K562 (cell line): ENCODE results near the gene THADA.

Source experiments
- ELF1 ChIP-seq: fragments of 200-800 bp; sonication (Bioruptor generic); IDR thresholded peaks from 2 replicates; pipeline ENCODE4 v1.6.1; 2016; ENCODE audit warnings: missing genetic modification characterization, missing compliant biosample characterization
- EP300 ChIP-seq: IDR thresholded peaks from 2 replicates; pipeline ENCODE4 v1.6.1; 2012; ENCODE audit warnings: low read length, improper control_type of control experiment
- JUNB ChIP-seq: fragments of 450-650 bp; formaldehyde crosslinking; conservative IDR thresholded peaks from 2 replicates; pipeline ENCODE4 v1.4.0; 2020; ENCODE audit warnings: mild to moderate bottlenecking
- MXI1 ChIP-seq: IDR thresholded peaks from 2 replicates; pipeline ENCODE4 v1.6.1; 2011; ENCODE audit warnings: low read depth, mild to moderate bottlenecking, improper control_type of control experiment, low read length
- NELFE ChIP-seq: IDR thresholded peaks from 2 replicates; pipeline ENCODE4 v1.6.1; 2011; ENCODE audit warnings: mild to moderate bottlenecking; ENCODE audit not compliant: insufficient read depth, insufficient read length
- PRDM10 ChIP-seq: fragments of 450-650 bp; IDR thresholded peaks from 2 replicates; pipeline ENCODE4 v1.6.1; 2018; ENCODE audit not compliant: partially characterized antibody
- RCOR1 ChIP-seq, 2 experiments: IDR thresholded peaks; 2 replicates each; pipeline ENCODE4 v1.6.1; 2012; ENCODE audit warnings: low read depth in 2 of 2, low read length in 2 of 2, borderline replicate concordance in 1 of 2, improper control_type of control experiment in 1 of 2
- SAFB2 ChIP-seq: fragments of 200-400 bp; formaldehyde crosslinking; IDR thresholded peaks from 2 replicates; pipeline ENCODE4 v1.6.1; 2018; ENCODE audit warnings: borderline replicate concordance, low read length, low read depth, moderate library complexity; ENCODE audit not compliant: severe bottlenecking
- SREBF2 ChIP-seq: sonication (generic); formaldehyde crosslinking; IDR thresholded peaks from 2 replicates; pipeline ENCODE4 v1.4.0; 2020; ENCODE audit warnings: mild to moderate bottlenecking, missing genetic modification reagents
- TAF7 ChIP-seq: fragments of 450-650 bp; IDR thresholded peaks from 2 replicates; pipeline ENCODE4 v1.6.1; 2016; ENCODE audit warnings: missing genetic modification characterization, missing compliant biosample characterization
- ZSCAN29 ChIP-seq: fragments of 450-650 bp; IDR thresholded peaks from 2 replicates; pipeline ENCODE4 v1.6.1; 2017

GRCh38 chr2:43429369-43429768, 166.5 kb downstream of the THADA start:
- TF ChIP-seq SAFB2 (no peak), SREBF2 (CRISPR knock-in tag) (no peak), PRDM10 (no peak), ELF1 (tag) (no peak), MXI1 (no peak), TAF7 (tag) (no peak), EP300 (no peak), JUNB (CRISPR knock-in tag) (no peak), ZSCAN29 (no peak), NELFE (no peak), RCOR1 (IDR thresholded peaks at IDR 0.05; ENCODE audit: borderline replicate concordance in 1 of 2, low read depth in 2 of 2, low read length in 2 of 2) (no peak)
